ENCODE measurements around the gene WNT1. TPM values are rescaled to one million over a fixed set of nuclear protein-coding genes. Genes with fewer than 3 reads are reported as not detected.

Gene WNT1
- total RNA-seq, 4 donors from 2014 or later: not detected

DNA sequence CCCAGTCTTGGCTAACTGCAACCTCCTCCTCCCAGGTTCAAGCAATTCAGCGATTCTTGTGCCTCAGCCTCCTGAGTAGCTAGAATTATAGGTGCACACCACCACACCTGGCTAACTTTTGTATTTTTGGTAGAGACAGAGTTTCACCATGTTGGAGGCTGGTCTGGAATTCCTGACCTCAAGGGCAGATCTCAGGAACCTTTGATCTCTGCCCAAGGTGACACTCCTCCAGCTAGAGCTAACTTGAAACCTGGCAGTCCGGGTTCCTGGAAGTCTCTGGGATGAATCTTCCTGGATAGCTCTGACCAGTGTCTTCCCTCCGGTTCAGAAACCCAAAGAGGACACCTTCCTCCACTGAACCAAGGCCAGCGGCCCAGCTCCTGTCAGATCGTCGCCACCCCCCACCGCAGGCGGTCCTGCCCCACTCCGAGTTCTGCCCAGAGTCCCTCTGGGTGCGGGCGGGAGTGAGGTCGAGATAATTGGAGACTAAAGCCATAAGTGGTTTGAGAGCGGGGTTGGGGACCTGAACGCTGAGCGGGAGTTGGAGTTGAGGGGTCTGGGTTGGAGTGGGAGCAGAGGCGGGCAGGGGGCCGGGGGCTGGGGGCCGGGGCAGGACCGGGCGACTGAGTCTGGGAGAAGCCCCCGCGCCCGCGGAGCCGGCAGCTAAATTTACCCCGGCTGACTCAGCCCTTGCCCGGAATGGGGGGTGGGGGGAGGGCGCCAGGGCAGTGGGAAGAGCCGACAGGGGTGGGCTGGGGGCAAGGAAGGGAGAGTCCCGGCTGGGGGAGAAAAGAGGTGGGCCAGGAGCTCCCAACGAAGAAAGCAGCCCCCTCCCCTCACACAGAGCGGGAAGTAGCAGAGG lies 16.3 kb downstream of the WNT1 start:
- DNase-seq (ENCODE audit: low spot score in 2 of 2): no peak

GRCh38 chr12:48995086-48995879 lies 17.2 kb downstream of the WNT1 start:
- TF ChIP-seq POLR2AphosphoS5 (IDR thresholded peaks at IDR 0.05) (no peak), CTCF (IDR thresholded peaks at IDR 0.05) (peak; percentile 79 to 90), POLR2A (IDR thresholded peaks at IDR 0.05) (no peak), EP300 (IDR thresholded peaks at IDR 0.05) (no peak)
- Histone ChIP-seq H3K4me1 (peaks cover 44% of the 10 kb centered on the region), H3K9me3 (no peaks in the 10 kb centered on the region), H3K36me3 (no peaks in the 10 kb centered on the region), H3K4me3 (peak overlapping the region; percentile 32), H3K27ac (no peak overlapping the region), H3K27me3 (peaks cover 44% of the 10 kb centered on the region)
- DNase-seq (ENCODE audit: low spot score in 2 of 2): peak; percentile 86 to 90
- WGBS: 6% methylated on average over 32 of the region's 32 CpGs

More for the DNA sequence above, 16.3 kb downstream of the WNT1 start:
- H3K36me3 ChIP-seq: no peaks in the 10 kb centered on the region
- H3K27ac ChIP-seq: no peak overlapping the region
- TF ChIP-seq POLR2AphosphoS5 (IDR thresholded peaks at IDR 0.05) (no peak), CTCF (IDR thresholded peaks at IDR 0.05) (no peak), EP300 (IDR thresholded peaks at IDR 0.05) (no peak), POLR2A (IDR thresholded peaks at IDR 0.05) (no peak)
- peaks cover 36% of the 10 kb centered on the region for H3K4me1 ChIP-seq
- 40% methylated on average over 27 of the region's 32 CpGs for WGBS
- H3K4me3 ChIP-seq: no peak overlapping the region
- H3K9me3 ChIP-seq: no peaks in the 10 kb centered on the region
- H3K27me3 ChIP-seq: peaks cover 44% of the 10 kb centered on the region

GRCh38 chr12:48996794-48997718 lies 18.9 kb downstream of the WNT1 start:
- Histone ChIP-seq H3K27ac (no peak overlapping the region), H3K4me3 (peak overlapping the region; percentile 52), H3K27me3 (peaks cover 34% of the 10 kb centered on the region), H3K4me1 (peaks cover 44% of the 10 kb centered on the region), H3K36me3 (peaks cover 10% of the 10 kb centered on the region), H3K9me3 (no peaks in the 10 kb centered on the region)
- WGBS: 22% methylated on average over 43 of the region's 71 CpGs
- TF ChIP-seq POLR2A (IDR thresholded peaks at IDR 0.05) (no peak), POLR2AphosphoS5 (IDR thresholded peaks at IDR 0.05) (no peak), CTCF (IDR thresholded peaks at IDR 0.05) (peak; percentile 15 to 72)
- peak in 1 of 2 donors; percentile 84 for DNase-seq (ENCODE audit: low spot score in 2 of 2)

- no peak for DNase-seq (ENCODE audit: low spot score in 2 of 2)
- Histone ChIP-seq H3K27me3 (peaks cover 34% of the 10 kb centered on the region), H3K36me3 (peaks cover 18% of the 10 kb centered on the region), H3K4me1 (peaks cover 44% of the 10 kb centered on the region), H3K27ac (no peak overlapping the region), H3K9me3 (no peaks in the 10 kb centered on the region), H3K4me3 (peak overlapping the region; percentile 52)
- no peak for TF ChIP-seq EP300 (IDR thresholded peaks at IDR 0.05)
- TF ChIP-seq CTCF (IDR thresholded peaks at IDR 0.05): no peak
- TF ChIP-seq POLR2A (IDR thresholded peaks at IDR 0.05): no peak
- no peak for TF ChIP-seq POLR2AphosphoS5 (IDR thresholded peaks at IDR 0.05)
- no CpG with 5 or more reads among the region's 57 CpGs for WGBS
Measured at GRCh38 chr12:48997719-48998496, 19.8 kb downstream of the WNT1 start.
